Activated naive CD4-positive, alpha-beta T cell (primary cell): ENCODE measurements around the gene UBE2Q2.
"Not testable (repeated sequence)": the region's sequence is repeated elsewhere in the genome, so short reads cannot be mapped to it uniquely, and the experiment has no call there.

Experiments used
- DNase-seq, 4 experiments: peaks; one replicate each; lab custom pipeline; 2025; lab: John Stamatoyannopoulos, UW

Gene UBE2Q2

DNA sequence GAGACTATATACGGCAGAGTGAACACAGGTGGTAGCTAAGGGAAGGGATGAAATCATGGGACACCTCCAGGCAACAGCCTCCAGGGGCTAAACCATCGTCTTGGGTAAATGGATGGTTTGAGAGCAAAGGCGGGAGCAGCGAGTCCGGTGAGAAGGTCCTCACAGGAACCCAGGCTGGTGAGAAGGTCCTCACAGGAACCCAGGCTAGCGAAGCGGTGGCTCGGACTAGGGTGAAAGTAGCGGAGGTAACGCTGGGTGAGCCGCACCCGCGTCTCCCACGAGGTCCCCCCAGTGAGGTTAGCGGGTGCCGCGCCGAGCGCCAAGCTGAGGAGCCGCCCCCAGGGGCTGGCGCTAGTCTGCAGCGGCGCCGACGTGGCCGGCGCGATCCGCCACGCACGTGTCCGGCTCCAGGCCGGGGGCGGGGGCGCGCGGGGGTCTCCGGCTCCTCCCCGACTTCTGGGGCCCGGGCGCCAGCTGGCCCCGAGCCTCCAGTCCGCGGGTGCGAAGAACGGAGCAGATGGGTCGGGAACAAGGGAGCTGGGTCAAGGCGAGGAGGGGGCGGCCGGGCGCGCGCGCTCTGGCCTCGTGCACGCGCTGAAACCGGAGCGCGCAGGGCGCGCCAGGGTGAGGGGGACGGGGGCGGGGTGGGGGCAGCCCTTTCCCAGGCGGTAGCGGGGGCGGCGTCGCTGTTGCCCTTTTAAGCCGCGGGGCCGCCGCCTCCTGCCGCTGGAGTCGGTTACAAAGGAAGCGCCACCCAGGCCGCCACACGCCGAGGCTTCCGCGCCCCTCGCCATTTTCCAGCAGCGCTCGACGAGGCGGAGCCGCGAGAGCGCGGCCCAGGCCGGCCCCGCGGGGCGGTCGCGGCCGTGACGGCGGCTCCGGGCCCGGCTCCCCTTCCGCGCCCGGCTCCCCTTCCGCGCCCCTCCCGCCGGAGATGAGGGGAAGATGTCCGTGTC lies at the start of gene UBE2Q2:
Gene UBE2Q2, plus strand, starts transcription at position 726 of the 956 bp plus-strand sequence. Its CDS starts 220 bp downstream, at position 946.
- peak; percentile 22 to 67 (median 48) for DNase-seq

DNA sequence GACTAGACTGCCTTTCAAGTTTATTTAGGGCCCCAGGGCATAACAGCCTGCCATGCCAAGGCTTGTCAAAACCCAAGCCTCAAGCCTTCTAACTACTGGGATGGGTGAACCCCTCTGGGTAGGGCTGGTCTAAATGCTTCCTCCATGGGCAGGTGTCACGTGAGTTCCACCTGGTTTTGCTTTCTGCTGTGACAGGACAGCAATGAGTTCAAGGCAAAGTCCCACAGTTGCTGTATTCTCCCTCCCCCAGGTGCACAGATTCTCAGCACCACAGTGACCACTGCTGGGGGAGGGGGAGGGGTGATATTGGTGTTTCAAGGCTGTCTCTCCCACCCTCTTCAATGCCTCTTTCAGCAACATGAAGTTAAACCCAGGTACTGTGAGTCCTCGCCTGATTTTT lies 46.9 kb upstream of the UBE2Q2 start:
- DNase-seq, result no peak

DNA sequence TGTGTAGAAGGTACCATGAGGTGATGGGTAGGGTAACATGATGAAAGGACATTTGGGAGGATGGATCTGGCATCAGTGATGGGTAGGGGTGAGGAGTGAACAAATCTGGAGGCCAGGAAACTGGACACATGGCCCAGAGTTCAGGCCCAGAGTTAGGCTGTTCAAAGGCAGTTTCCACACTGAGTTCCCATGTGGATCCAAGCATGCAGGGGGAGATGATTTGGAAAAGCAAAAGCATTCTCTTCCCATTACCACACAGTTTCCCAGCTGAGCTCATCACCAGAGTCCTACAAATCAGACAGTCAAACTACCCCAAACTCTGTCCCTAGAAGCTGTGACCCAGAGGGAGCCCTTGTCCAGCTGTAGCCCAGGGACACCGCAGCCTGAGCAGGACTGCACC lies 46.1 kb upstream of the UBE2Q2 start:
- DNase-seq, result not testable (repeated sequence)

DNA sequence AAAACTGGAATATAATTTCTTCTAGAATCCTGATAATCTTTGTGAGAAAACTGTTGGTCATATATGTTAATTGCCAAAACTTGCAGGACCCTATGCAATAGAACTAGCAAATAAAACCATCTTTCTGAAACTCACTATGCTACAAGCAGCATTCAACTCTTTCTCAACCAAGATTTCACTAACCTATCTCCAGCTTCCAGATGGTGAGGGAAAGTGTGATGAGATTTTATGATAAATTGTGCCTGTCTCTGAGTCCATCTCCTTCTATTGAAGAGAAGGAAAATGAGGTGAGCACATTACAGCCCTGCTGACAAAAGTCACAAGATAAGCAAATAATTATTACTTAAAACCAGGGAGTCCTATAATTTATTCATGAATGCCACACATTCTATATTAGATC lies 44.1 kb upstream of the UBE2Q2 start:
- no peak for DNase-seq

DNA sequence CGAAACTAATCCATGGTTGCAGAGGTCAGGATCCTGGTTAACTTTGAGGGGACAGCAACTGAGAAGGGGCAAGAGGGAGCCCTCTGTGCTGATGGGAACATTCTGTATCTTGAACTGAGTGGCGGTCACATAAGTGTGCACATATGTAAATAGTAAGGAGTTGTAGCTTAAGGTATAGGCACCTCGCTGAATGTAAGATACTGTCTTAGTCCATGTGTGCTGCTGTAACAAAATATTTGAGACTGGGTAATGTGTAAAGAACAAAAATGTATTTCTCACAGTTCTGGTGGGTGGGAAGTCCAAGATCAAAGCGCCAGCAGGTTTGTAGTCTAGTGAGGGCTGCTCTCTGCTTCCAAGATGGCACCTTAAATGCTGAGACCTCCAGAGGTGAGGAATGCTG lies 42.8 kb upstream of the UBE2Q2 start:
- not testable (repeated sequence) for DNase-seq

DNA sequence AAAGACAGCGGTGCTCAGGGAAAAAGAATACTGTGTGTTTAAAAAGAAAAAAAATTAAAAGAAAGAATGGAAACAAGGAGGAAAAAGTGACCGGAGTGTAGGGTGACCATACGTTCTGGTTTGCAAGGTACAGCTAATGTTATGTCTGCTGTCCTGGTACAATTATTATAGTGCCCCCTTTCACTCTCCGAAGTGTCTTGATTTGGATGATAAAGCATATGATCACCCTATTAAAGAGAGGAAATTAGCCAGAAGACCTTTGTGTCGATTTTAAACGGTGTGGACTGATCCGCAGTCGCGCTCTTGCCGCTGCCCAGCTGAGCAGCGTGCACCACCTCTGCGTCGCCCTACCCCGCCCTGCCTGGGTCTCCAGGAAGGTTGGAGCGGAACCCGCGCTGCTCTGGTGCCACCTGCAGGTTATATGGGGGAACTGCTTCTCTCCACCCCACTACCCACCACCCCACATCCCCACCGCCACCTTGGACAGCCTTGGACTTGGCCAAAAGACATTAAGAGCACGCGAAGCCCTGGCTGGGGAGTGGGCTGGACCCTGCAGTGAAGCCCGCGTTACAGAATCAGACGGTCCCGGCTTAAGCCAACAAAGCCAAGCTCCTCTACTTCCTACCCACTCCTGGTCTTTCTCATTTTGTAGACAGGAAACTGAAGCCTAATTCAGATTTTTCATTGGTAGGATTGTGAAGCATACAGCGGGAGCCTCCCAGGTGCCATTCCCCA lies 41.2 kb upstream of the UBE2Q2 start:
- peak; percentile 30 to 69 (median 64) for DNase-seq

DNA sequence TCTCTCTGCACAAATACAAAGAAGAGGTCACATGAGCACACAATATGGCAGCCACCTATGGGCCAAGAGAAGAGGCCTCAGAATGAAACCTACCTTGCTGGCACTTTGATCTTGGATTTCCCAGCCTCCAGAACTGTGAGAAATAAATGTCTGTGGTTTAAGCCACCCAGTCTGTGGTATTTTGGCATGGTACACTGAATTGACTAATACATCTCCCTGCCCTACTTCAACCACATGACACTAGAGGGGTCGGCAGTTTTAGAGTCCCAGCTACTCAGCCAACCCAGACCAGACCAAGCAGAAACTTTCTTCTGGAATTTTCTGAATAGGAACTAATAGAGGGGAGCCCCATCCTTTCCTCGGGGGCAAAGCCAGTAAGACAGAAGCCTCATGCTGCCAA lies 35.8 kb upstream of the UBE2Q2 start:
- not testable (repeated sequence) for DNase-seq

DNA sequence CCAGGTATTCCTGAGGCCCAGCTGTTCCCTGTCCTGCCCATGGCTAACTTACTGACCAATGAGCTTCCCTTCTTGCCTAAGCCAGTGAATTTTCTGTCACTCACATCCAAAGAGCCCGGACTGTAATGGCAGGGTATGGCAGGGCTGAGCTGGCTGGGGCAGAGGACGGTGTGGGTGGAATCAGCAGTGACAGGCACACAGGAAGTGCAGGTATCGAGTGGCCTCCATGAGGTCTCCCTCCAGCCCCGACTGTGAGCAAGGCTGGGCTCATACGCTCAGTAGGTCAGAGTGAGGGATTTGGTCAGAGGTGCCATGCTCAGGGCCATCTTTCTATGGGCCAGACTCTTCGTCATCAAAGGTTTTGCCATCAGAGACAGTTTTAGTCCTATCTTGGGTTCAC lies 35.2 kb upstream of the UBE2Q2 start:
- DNase-seq, result not testable (repeated sequence)

DNA sequence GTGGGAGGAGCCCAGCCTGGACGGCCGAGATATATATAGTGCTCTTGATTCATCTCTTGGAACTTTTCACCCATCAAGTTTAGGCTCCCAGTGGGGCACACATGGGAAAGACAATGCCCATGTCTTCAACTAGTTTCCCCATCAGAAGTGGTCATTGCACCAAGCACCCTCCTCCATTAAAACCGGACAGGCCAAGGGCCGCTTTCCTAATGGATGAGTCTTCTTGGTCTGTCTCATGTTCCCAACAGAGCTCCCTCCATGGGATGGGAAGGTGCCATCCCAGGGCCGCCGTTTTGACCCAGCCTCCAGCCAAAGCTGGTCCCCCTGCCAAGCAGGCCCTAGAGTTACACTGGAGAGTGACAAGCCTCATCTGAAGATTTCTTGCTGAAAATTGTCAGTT lies 34.7 kb upstream of the UBE2Q2 start:
- no peak for DNase-seq

DNA sequence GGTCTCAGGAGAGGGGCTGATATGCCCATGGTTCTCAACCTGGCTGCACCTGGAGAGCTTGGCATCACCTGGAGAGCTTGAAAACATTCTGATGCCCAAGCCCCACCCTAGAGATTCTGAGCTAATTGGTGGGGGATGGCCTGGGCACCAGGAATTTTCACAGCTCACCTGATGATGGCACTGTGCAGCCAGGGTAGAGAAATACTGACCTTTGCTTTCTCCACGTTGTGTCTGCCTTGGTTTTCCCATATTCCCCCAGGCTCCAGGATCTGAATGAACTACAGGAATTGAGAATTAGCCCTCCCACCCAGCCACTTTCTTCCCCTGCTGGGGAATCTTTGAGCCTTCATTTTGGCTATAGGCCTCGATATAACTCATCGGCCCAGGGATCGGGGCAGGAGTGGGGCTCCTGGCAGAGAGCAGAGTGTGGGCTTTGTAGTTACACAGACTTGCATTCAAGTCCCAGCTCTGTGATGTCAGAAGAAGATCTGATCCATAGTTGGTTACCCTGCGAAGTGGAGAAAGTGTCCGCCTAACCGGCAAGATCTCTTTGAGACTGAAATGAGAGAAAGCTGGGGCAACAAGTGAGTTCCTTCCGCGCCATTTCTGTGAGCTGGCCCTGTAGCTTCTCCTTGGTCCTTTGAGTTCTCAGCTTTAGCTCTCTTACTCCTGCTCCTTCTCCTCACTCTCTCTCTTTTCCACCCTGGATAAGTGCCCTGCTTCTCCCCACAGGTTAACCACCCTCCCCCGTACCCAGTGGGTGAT lies 33.1 kb upstream of the UBE2Q2 start:
- DNase-seq, result no peak

DNA sequence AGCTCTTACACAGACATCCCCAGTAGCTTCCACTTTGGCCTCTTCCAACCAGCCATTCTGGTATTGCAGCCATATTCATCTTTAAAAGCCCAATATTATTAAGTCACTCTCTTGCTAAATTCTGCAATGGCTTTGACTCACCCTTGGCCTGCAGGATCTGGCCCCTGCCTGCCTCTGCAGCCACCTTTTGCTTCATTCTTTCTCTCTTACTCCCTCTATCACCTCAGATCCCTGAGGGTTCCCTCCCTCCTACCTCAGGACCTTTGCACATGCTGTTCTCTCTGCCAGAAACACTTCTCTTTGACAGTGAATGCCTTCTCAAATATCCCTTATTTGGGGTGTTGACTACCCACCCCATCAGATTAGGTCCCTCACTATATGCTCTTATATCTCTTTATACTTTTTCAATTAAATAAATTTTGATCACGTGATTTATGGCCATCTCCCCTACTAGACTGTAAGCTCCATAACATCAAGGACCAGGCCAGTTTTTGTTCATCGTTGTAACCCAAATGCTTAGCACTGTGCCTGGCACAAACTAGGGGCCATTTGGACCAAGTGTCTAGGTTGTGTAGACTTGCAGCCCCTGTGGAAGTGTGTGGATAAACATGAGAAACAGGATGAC lies 32.3 kb upstream of the UBE2Q2 start:
- DNase-seq, result no peak

DNA sequence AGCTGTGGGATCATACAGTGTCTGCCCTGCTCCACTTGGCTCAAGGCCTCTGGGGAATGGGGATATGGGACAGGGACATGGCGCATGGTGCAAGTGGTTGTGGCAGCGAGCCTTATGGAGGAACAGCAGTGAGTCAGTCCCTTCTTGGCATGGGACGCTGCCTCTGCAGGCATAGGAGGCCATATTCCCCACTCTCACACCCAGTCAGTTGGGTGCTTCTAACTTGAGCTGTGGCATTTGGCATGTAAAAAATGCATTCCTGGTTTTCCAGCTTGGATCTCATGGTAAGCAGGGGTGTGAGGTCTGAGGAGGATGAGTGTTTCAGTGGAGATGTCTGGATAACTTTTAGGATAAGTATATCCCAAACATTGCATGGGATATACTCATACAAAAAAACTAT lies 31.6 kb upstream of the UBE2Q2 start:
- DNase-seq, result no peak

DNA sequence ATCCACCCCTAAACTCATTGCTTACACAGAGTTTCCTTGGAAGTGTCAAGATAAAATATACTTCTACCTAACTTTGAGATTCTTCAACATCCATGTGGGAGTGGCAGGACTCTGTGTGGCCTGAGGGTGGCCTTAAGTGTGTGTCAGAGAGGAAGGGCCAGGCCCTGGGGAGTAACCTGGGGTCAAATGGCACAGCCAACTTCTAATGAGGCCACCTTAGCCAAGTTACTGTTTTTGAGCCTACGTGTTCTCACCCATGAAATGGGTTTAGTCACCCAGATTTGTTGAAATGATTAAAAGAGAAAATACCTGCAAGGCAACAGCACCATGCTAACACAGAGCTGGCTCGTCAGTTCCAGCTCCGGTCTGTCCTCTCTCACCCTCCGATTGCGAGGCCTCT lies 28.5 kb upstream of the UBE2Q2 start:
- no peak for DNase-seq

DNA sequence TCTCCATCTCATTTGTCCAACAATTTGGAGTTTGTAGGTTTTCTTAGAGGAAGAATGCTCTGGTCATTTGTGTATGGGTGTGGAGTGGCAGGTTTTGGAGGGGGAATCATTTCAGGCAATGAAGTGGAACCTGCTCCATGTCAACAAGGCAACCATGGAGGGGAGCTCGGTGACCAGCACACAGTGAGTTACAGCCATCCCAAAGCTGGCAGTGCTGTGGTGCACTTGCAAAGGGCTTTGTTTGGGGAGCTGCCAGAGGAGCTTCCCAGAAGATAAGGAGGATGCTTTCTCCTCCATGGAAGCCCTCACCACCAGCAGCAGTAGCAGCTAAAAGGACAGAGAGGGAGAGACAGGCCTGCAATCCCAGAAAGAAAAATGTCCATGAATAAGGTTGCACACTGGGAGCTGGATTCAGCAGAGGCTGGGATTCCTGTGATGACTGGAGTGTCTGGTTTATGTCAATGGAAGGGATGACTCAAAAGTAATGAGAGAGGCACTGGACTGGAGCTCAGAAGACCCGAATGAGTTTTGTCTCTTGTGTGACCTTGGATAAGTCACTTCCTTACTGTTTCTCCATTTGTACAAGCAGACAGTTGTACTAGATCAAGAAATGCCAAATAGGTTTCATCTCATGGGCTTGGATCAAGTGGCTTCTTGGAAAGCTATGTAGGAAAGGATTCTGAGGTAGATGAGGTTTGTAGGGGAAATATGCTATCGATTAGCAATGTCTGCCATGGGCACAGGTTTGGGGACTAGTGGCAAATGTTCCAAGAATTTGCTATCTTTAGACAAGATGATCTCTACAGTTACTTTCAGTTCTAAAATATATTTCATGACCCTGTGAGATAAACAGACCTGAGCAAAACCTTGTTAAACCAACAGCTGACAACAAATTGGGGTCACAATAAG lies 27.2 kb upstream of the UBE2Q2 start:
- DNase-seq, result no peak

DNA sequence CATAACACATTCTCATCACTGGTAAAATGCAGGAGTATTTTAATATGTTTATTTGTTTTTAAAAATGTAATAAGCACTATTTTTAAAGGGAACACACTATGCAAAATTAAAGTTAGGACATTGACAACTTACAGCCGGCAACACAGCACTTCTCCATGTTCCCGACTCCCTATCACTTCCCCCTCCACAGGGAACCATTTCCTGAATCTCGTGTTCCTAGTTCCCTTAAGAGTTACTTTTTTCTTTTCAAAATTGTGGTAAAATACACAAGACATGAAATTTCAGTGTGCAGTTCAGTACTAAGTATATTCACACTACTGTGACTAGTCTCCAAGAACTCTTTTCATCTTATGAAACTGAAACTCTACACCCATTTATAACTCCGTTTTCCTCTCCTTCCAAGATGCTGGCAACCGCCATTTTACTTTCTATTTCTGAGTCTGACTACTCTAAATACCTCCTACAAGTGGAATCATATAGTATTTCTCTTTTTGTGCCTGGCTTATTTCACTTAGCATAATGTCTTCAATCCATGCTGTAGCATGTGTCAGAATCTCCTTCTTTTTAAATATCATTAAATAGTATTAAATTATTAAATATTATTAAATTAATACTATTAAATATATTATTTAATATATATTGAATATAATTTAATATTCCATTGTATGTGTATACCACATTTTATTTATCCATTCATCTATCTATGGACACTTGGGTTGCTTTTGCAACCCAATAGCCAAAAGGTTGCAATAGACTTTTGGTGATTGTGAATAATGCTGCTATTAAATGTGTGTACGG lies 25.9 kb upstream of the UBE2Q2 start:
- DNase-seq, result no peak

DNA sequence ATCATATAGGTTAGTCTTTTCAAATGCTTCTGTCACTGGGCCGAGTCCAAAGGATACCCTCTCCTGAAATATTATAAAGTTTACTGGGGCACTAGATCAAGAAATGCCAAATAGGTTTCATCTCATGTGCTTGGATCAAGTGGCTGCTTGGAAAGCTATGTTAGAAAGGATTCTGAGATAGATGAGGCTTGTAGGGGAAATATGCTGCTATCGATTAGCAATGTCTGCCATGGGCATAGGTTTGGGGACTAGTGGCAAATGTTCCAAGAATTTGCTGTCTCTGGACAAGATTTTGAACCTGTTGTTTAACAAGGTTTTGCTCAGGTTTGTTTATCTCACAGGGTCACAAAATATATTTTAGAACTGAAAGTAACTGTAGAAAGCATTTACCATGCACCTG lies 23.0 kb upstream of the UBE2Q2 start:
- no peak for DNase-seq

DNA sequence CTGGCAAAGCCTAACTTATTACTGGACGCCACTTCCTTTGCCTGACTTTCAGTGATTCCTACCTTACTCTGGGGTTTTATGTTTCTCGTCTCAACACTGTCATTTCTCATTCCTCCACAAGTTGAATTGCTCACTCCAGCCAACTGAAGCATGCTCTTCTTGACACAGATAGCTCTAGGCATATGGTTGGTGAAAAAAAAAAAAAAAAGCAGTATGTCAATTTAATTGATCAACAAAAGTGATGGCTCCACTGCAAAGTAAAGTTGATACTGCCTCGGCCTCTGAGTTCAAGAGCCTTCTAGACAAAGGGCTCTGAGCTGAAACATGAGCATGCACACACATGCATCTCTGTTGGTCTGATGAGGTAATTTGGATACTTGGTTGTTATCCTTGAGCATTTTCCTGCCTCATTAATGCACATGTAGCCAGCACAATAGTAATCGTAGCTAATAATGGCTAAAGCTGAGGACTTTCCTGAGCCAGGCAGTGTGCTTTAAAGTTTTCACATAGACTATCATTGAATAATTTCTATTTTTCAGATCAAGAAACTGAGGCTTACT lies 21.4 kb upstream of the UBE2Q2 start:
- no peak for DNase-seq

DNA sequence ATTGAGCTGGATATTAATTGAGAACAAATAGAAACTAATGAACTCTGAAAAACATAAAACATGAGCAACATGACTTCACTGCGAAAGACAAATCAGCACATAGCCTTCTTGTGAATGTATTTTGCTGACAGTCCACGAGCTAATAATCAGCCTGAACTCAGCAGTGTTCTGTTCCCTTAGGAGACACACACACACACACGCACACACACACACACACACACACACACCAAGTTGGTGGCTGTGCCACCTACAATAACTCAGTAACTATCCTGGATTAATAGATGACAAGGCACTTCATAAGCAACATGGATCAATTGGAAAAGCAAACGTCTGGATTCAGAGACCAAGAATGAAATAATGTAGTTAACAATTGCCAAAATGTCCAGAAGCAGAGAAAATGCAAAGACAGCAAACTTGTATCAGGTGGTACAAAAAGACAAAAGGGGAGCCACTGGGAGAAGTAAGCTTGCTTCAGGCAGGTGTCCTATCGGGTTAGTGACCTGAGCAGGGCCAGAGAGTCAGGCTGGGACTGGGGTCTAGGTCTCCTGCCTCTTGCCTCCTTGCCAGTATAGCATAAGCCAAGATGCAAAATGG lies 20.5 kb upstream of the UBE2Q2 start:
- DNase-seq, result no peak
